Liver (tissue), 9 donors: Measurements from ENCODE around the gene S100A1. TPM values are rescaled to one million over a fixed set of nuclear protein-coding genes. Genes with fewer than 3 reads are reported as not detected.

Source experiments
- DNase-seq: peaks from one replicate; pipeline ENCODE4 v3.0.0-alpha.2; 2017; ENCODE audit warnings: low spot score
- H3K27ac ChIP-seq, 2 donors: one replicate each; pipeline ENCODE4 v1.7.0; 2013; ENCODE audit warnings: inconsistent platforms in 2 of 2, low read length in 2 of 2, control low read depth in 1 of 2, low read depth in 1 of 2, mild to moderate bottlenecking in 1 of 2
- H3K27me3 ChIP-seq, 4 donors: one replicate each; pipeline versions ENCODE4 v1.6.1 to v1.7.0; 2013; ENCODE audit warnings: low read length in 3 of 4, inconsistent platforms in 1 of 4, mild to moderate bottlenecking in 1 of 4, moderate library complexity in 1 of 4; ENCODE audit not compliant: control insufficient read depth in 4 of 4, insufficient read depth in 4 of 4
- H3K36me3 ChIP-seq, 4 donors: one replicate each; pipeline versions ENCODE4 v1.6.1 to v1.7.0; 2013; ENCODE audit warnings: low read length in 3 of 4, mild to moderate bottlenecking in 3 of 4, low read depth in 1 of 4, moderate library complexity in 1 of 4; ENCODE audit not compliant: control insufficient read depth in 4 of 4, insufficient read depth in 3 of 4
- H3K4me1 ChIP-seq, 4 donors: one replicate each; pipeline versions ENCODE4 v1.6.1 to v1.7.0; 2013; ENCODE audit warnings: low read length in 3 of 4, mild to moderate bottlenecking in 3 of 4, moderate library complexity in 1 of 4; ENCODE audit not compliant: control insufficient read depth in 4 of 4, insufficient read depth in 4 of 4
- H3K4me3 ChIP-seq, 3 donors: one replicate each; pipeline versions ENCODE4 v1.6.1 to v1.7.0; 2013; ENCODE audit warnings: low read length in 3 of 3, control low read depth in 1 of 3, low read depth in 1 of 3, mild to moderate bottlenecking in 1 of 3
- H3K9ac ChIP-seq, 2 donors: one replicate each; pipeline ENCODE4 v1.7.0; 2013; ENCODE audit warnings: low read length in 2 of 2, mild to moderate bottlenecking in 2 of 2, moderate library complexity in 2 of 2, control low read depth in 1 of 2, low read depth in 1 of 2
- H3K9me3 ChIP-seq, 4 donors: one replicate each; pipeline versions ENCODE4 v1.6.1 to v1.7.0; 2013; ENCODE audit warnings: low read length in 3 of 4; ENCODE audit not compliant: control insufficient read depth in 4 of 4
- ATF3 ChIP-seq: IDR thresholded peaks from 2 replicates; pipeline ENCODE4 v1.6.1; 2016; ENCODE audit warnings: antibody characterized with exemption
- EGR1 ChIP-seq, 2 donors: IDR thresholded peaks; 2 replicates each; pipeline ENCODE4 v1.6.1; 2016 to 2018; ENCODE audit warnings: antibody characterized with exemption in 2 of 2, low read depth in 2 of 2
- FOXA2 ChIP-seq: IDR thresholded peaks from 2 replicates; pipeline ENCODE4 v1.6.1; 2016; ENCODE audit warnings: antibody characterized with exemption
- GABPA ChIP-seq, 2 donors: IDR thresholded peaks in 1 of 2; conservative IDR thresholded peaks in 1 of 2; 2 replicates each; pipeline ENCODE4 v1.6.1; 2016; ENCODE audit warnings: antibody characterized with exemption in 2 of 2, mild to moderate bottlenecking in 1 of 2, moderate library complexity in 1 of 2
- HNF4A ChIP-seq, 2 donors: conservative IDR thresholded peaks; 2 replicates each; pipeline ENCODE4 v1.6.1; 2016; ENCODE audit warnings: antibody characterized with exemption in 2 of 2, mild to moderate bottlenecking in 2 of 2
- HNF4G ChIP-seq: IDR thresholded peaks from 2 replicates; pipeline ENCODE4 v1.6.1; 2016; ENCODE audit warnings: antibody characterized with exemption
- NR2F2 ChIP-seq: IDR thresholded peaks from 2 replicates; pipeline ENCODE4 v1.6.1; 2016; ENCODE audit warnings: antibody characterized with exemption
- RAD21 ChIP-seq, 2 donors: IDR thresholded peaks; 2 replicates each; pipeline ENCODE4 v1.6.1; 2016; ENCODE audit warnings: antibody characterized with exemption in 2 of 2, mild to moderate bottlenecking in 2 of 2
- REST ChIP-seq: IDR thresholded peaks from 2 replicates; pipeline ENCODE4 v1.6.1; 2016; ENCODE audit warnings: antibody characterized with exemption, mild to moderate bottlenecking
- SP1 ChIP-seq: IDR thresholded peaks from 2 replicates; pipeline ENCODE4 v1.6.1; 2018; ENCODE audit warnings: antibody characterized with exemption, mild to moderate bottlenecking
- YY1 ChIP-seq: IDR thresholded peaks from 2 replicates; pipeline ENCODE4 v1.6.1; 2016; ENCODE audit warnings: antibody characterized with exemption, mild to moderate bottlenecking
- ZBTB33 ChIP-seq: IDR thresholded peaks from 2 replicates; pipeline ENCODE4 v1.6.1; 2016; ENCODE audit warnings: antibody characterized with exemption
- WGBS: extraction: QIAGEN DNeasy Blood & Tissue Kit; methylation state at CpG from one replicate; pipeline ENCODE4 v1.1.7; 2013; 5-methylcytosine and 5-hydroxymethylcytosine counted together
- polyA plus RNA-seq, 2 donors: library from polyadenylated mRNA; stranded (reverse) in 1 of 2; unstranded in 1 of 2; fragments of 200-250 nt in 1 of 2; fragments of >200 nt in 1 of 2; fragmentation: Nextera tagmentation in 1 of 2; extraction: Ambion mirVana in 1 of 2; gene quantifications; one replicate each; pipeline versions ENCODE4 v1.2.1 to v1.2.3, GENCODE V29; 2013 to 2015
- total RNA-seq, 2 donors: library from RNA; depleted of rRNA; stranded (reverse); fragments of >200 nt; gene quantifications; one replicate each; pipeline ENCODE4 v1.2.3, GENCODE V29; 2014
- TF ChIP-seq, protein P1 (sequence below): fragments of 150-350 bp; IDR thresholded peaks from 2 replicates; pipeline ENCODE4 v1.5.1; 2017; ENCODE audit warnings: improper control_type of control experiment, low read depth, low read length; ENCODE audit not compliant: missing input control
- donor health status: healthy.
- donor health status: healthy.
- donor health status: healthy.
- donor health status: healthy.
- donor health status: healthy.

S100A1 gene
- total and polyA plus RNA-seq, 4 donors: 0.21 to 0.33 (median 0.29) TPM

- H3K4me3 ChIP-seq: no peak overlapping the region
Measured at GRCh38 chr1:153663211-153663610, 35.0 kb downstream of the S100A1 start.

More at GRCh38 chr1:153663211-153663610, 35.0 kb downstream of the S100A1 start:
- no peaks in the 10 kb centered on the region for H3K9me3 ChIP-seq
- no peak for DNase-seq
- WGBS: 85% methylated on average over 5 of the region's 5 CpGs
- peaks cover 0 to 29% (median 27%) of the 10 kb centered on the region in 4 donors for H3K4me1 ChIP-seq
- no peaks in the 10 kb centered on the region for H3K27me3 ChIP-seq
- H3K9ac ChIP-seq: no peak overlapping the region
- H3K27ac ChIP-seq: no peak overlapping the region
- peaks cover 21 to 64% (median 61%) of the 10 kb centered on the region in 4 donors for H3K36me3 ChIP-seq
- no peak for TF ChIP-seq REST
- no peak for TF ChIP-seq ATF3
- no peak for TF ChIP-seq GABPA (IDR thresholded peaks at IDR 0.05 in 1 of 2, conservative IDR thresholded peaks at IDR 0.05 in 1 of 2)
- no peak for TF ChIP-seq HNF4A (conservative IDR thresholded peaks at IDR 0.05)
- no peak for TF ChIP-seq YY1
- TF ChIP-seq ZBTB33: no peak
- TF ChIP-seq NR2F2: no peak
- no peak for TF ChIP-seq HNF4G
- TF ChIP-seq EGR1 (IDR thresholded peaks at IDR 0.05; ENCODE audit: low read depth in 2 of 2): no peak
- TF ChIP-seq SP1: no peak
- TF ChIP-seq, protein P1, sequence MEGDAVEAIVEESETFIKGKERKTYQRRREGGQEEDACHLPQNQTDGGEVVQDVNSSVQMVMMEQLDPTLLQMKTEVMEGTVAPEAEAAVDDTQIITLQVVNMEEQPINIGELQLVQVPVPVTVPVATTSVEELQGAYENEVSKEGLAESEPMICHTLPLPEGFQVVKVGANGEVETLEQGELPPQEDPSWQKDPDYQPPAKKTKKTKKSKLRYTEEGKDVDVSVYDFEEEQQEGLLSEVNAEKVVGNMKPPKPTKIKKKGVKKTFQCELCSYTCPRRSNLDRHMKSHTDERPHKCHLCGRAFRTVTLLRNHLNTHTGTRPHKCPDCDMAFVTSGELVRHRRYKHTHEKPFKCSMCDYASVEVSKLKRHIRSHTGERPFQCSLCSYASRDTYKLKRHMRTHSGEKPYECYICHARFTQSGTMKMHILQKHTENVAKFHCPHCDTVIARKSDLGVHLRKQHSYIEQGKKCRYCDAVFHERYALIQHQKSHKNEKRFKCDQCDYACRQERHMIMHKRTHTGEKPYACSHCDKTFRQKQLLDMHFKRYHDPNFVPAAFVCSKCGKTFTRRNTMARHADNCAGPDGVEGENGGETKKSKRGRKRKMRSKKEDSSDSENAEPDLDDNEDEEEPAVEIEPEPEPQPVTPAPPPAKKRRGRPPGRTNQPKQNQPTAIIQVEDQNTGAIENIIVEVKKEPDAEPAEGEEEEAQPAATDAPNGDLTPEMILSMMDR: no peak
- TF ChIP-seq FOXA2: no peak
- no peak for TF ChIP-seq RAD21 (IDR thresholded peaks at IDR 0.05)
